GM12878 (cell line): ENCODE measurements around the gene ERO1A. TPM values are rescaled to one million over a fixed set of nuclear protein-coding genes. Genes with fewer than 3 reads are reported as not detected.

Source experiments
- ATAC-seq: fragments of 200-7000 bp; cut with Tn5 transposase; 3 replicates; pipeline ENCODE4 v1.9.1; 2020; ENCODE audit warnings: mild to moderate bottlenecking, moderate library complexity
- BruUV-seq: library from RNA; stranded (reverse); fragments of 400-500 nt; replicated peaks from 2 replicates; lab custom pipeline; 2021; lab: Mats Ljungman, UMichigan
- CTCF ChIA-PET: fragments of 300-600 bp; sonication (Branson Sonifier 250); formaldehyde crosslinking; extraction: SDS; loops from one replicate; lab custom pipeline; 2021; ENCODE audit warnings: inconsistent platforms; lab: Yijun Ruan, JAX
- POLR2A ChIA-PET: fragments of 350-600 bp; formaldehyde crosslinking; extraction: SDS; loops from one replicate; lab custom pipeline; 2021; ENCODE audit warnings: inconsistent platforms; lab: Charles Lee
- RAD21 ChIA-PET: fragments of 300-600 bp; sonication (Branson Sonifier 250); formaldehyde crosslinking; loops from one replicate; lab custom pipeline; 2023; ENCODE audit warnings: antibody characterized with exemption; ENCODE audit not compliant: unreplicated experiment; lab: Charles Lee
- SMC1A ChIA-PET: fragments of 300-600 bp; sonication (Branson Sonifier 250); formaldehyde crosslinking; loops from one replicate; lab custom pipeline; 2023; ENCODE audit not compliant: unreplicated experiment, uncharacterized antibody; lab: Charles Lee
- DNase-seq: peaks from one replicate; pipeline ENCODE4 v3.0.0-alpha.2; 2011; ENCODE audit warnings: low read depth, low spot score
- FAIRE-seq: peaks from 3 replicates; lab custom pipeline; 2011; peaks lifted over from hg19 to GRCh38; lab: Jason Lieb, UNC
- H2AFZ ChIP-seq: 2 replicates; pipeline ENCODE4 v1.6.0; 2011; ENCODE audit warnings: low read depth, low read length, control low read depth; ENCODE audit not compliant: control insufficient read depth
- H3K27ac ChIP-seq: 2 replicates; pipeline ENCODE4 v1.5.1; 2011; ENCODE audit warnings: control low read depth; ENCODE audit not compliant: control insufficient read depth, insufficient read depth
- H3K27me3 ChIP-seq, 2 experiments: replicated peaks in 1 of 2; 2 replicates each; pipeline versions ENCODE4 v1.6.0 to v1.6.1; 2011; ENCODE audit warnings: low read length in 1 of 2; ENCODE audit not compliant: control insufficient read depth in 2 of 2, insufficient read depth in 2 of 2
- H3K36me3 ChIP-seq, 2 experiments: 2 replicates each; pipeline ENCODE4 v1.5.1; 2011; ENCODE audit warnings: low read length in 1 of 2; ENCODE audit not compliant: control insufficient read depth in 2 of 2, insufficient read depth in 2 of 2
- H3K4me1 ChIP-seq: 2 replicates; pipeline ENCODE4 v1.6.1; 2011; ENCODE audit warnings: mild to moderate bottlenecking, low read length, moderate library complexity, mixed read lengths; ENCODE audit not compliant: control insufficient read depth, insufficient read depth
- H3K4me2 ChIP-seq: 2 replicates; pipeline ENCODE4 v1.6.0; 2011; ENCODE audit warnings: control low read depth; ENCODE audit not compliant: control insufficient read depth, insufficient read depth
- H3K4me3 ChIP-seq: fragments of 200-600 bp; sonication (generic); 2 replicates; pipeline ENCODE4 v1.5.1; 2016
- H3K79me2 ChIP-seq: 2 replicates; pipeline ENCODE4 v1.6.0; 2011; ENCODE audit warnings: low read length; ENCODE audit not compliant: control insufficient read depth, insufficient read depth
- H3K9ac ChIP-seq: 2 replicates; pipeline ENCODE4 v1.8.0; 2011; ENCODE audit warnings: low read length, control low read depth, mixed read lengths; ENCODE audit not compliant: control insufficient read depth, insufficient read depth
- H3K9me3 ChIP-seq: replicated peaks from 3 replicates; pipeline ENCODE4 v1.5.1; 2011; ENCODE audit warnings: mild to moderate bottlenecking, low read length; ENCODE audit not compliant: control insufficient read depth, insufficient read depth
- H4K20me1 ChIP-seq: 2 replicates; pipeline ENCODE4 v1.6.0; 2011; ENCODE audit not compliant: control insufficient read depth, insufficient read depth
- ASH2L ChIP-seq: fragments of 300-600, 200-600 bp; sonication (generic); IDR thresholded peaks from 2 replicates; pipeline ENCODE4 v1.6.1; 2017; ENCODE audit warnings: low read depth, mild to moderate bottlenecking, borderline replicate concordance
- CEBPZ ChIP-seq: fragments of 150-350 bp; IDR thresholded peaks from 2 replicates; pipeline ENCODE4 v1.6.1; 2016; ENCODE audit warnings: low read depth, low read length
- CHD2 ChIP-seq: IDR thresholded peaks from 2 replicates; pipeline ENCODE4 v1.6.1; 2011; ENCODE audit warnings: low read depth, low read length, improper control_type of control experiment, borderline replicate concordance
- EZH2 ChIP-seq: IDR thresholded peaks from 2 replicates; pipeline ENCODE4 v1.6.1; 2012; ENCODE audit warnings: low read depth, mild to moderate bottlenecking, control low read depth, inconsistent platforms, low read length, borderline replicate concordance; ENCODE audit not compliant: control insufficient read depth
- HDAC6 ChIP-seq: fragments of 200-600 bp; sonication (generic); IDR thresholded peaks from one replicate; pipeline ENCODE4 v1.8.0; 2017; ENCODE audit warnings: antibody characterized with exemption; ENCODE audit not compliant: unreplicated experiment
- KDM1A ChIP-seq: fragments of 200-600 bp; sonication (generic); IDR thresholded peaks from 2 replicates; pipeline ENCODE4 v1.6.1; 2016; ENCODE audit warnings: borderline replicate concordance
- MTA3 ChIP-seq: IDR thresholded peaks from 2 replicates; pipeline ENCODE4 v1.6.1; 2012; ENCODE audit warnings: low read length, inconsistent platforms, borderline replicate concordance
- PML ChIP-seq: IDR thresholded peaks from 2 replicates; pipeline ENCODE4 v1.6.1; 2012; ENCODE audit warnings: low read length, inconsistent platforms
- PRDM15 ChIP-seq: fragments of 450-650 bp; formaldehyde crosslinking; IDR thresholded peaks from 2 replicates; pipeline ENCODE4 v1.4.0; 2020; ENCODE audit warnings: mild to moderate bottlenecking, moderate library complexity
- RCOR1 ChIP-seq: conservative IDR thresholded peaks from 2 replicates; pipeline ENCODE4 v1.6.1; 2012; ENCODE audit warnings: low read depth, low read length, improper control_type of control experiment
- SMAD1 ChIP-seq: fragments of 450-650 bp; IDR thresholded peaks from 2 replicates; pipeline ENCODE4 v1.6.1; 2018; ENCODE audit warnings: mild to moderate bottlenecking, low read depth; ENCODE audit not compliant: partially characterized antibody
- SMARCA5 ChIP-seq: fragments of 450-650 bp; IDR thresholded peaks from 2 replicates; pipeline ENCODE4 v1.6.1; 2017; ENCODE audit warnings: mild to moderate bottlenecking
- ZNF24 ChIP-seq: fragments of 450-650 bp; IDR thresholded peaks from 2 replicates; pipeline ENCODE4 v1.6.1; 2017; ENCODE audit warnings: antibody characterized with exemption, mild to moderate bottlenecking
- WGBS: methylation state at CpG from one replicate; pipeline ENCODE4 v1.1.6; 2016; ENCODE audit warnings: low lambda C conversion rate; ENCODE audit not compliant: insufficient replicate concordance, insufficient coverage; ENCODE audit errors: missing lambda C conversion rate; 5-methylcytosine and 5-hydroxymethylcytosine counted together
- in situ Hi-C: fragments of 300-500 bp; cut with MboI; formaldehyde crosslinking; loops from 9 replicates; pipeline ENCODE4 v1.14.3; 2018; ENCODE audit warnings: mixed read lengths
- intact Hi-C: fragments of 100-400 bp; cut with micrococcal nuclease; formaldehyde crosslinking; loops from one replicate; pipeline ENCODE4 v1.14.2; 2022; ENCODE audit not compliant: unreplicated experiment
- polyA plus RNA-seq, 11 experiments: library from polyadenylated mRNA; depleted of rRNA in 4 of 11; unstranded in 6 of 11; stranded (reverse) in 5 of 11; fragments of >200 nt; fragmentation: Nextera tagmentation in 4 of 11; fragmentation: Illumina TruSeq in 1 of 11; extraction: Ambion mirVana in 4 of 11; extraction: Trizol in 1 of 11; gene quantifications; 1 replicate in 1 of 11; 2 replicates in 10 of 11; pipeline versions ENCODE4 v1.2.1 to v1.2.3, GENCODE V29; 2011 to 2016; ENCODE audit warnings: inconsistent platforms in 2 of 11, missing spikeins in 2 of 11, low read depth in 1 of 11
- total RNA-seq, 4 experiments: library from RNA; depleted of rRNA in 3 of 4; stranded (reverse); fragments of >200 nt in 3 of 4; fragmentation: Illumina TruSeq in 1 of 4; extraction: Trizol in 1 of 4; gene quantifications; 2 replicates each; pipeline versions ENCODE4 v1.2.1 to v1.2.3, GENCODE V29; 2013 to 2021

The ERO1A gene
- total and polyA plus RNA-seq, 10 of the 15 experiments (the other 5 are each of a cell fraction or from before 2014, with no cell fraction given), result 17.5 to 93.1 (median 48.5) TPM

- intact Hi-C loops, result loop anchor here (5.0 to 10.0 kb wide), 2 partner anchors 94 to 148 kb away; no protein-coding TSS in a partner anchor
- POLR2A ChIA-PET, result no interaction called here
- Histone ChIP-seq H3K36me3 (peaks cover 0 to 4% of the 10 kb centered on the region in 2 experiments; a peak in 2 of 4 replicates), H3K27ac (no peak overlapping the region), H3K4me3 (peak overlapping the region; percentile 85; the same call in 1 of the 2 replicates), H3K27me3 (no peaks in the 10 kb centered on the region), H3K4me1 (0 out of 2 replicates have a peak, but pooled peaks cover 3% of the 10 kb centered on the region), H4K20me1 (peaks cover 7% of the 10 kb centered on the region), H3K4me2 (peak overlapping the region; percentile 77), H3K9me3 (no peaks in the 10 kb centered on the region), H3K79me2 (peaks cover 76% of the 10 kb centered on the region), H2AFZ (no peak overlapping the region), H3K9ac (peak overlapping the region; percentile 37; the same call in 1 of the 2 replicates)
- DNase-seq (no peak), FAIRE-seq (no peak), ATAC-seq (no peak)
- in situ Hi-C loops, result no loop called here
- SMC1A ChIA-PET, result interaction anchor here (1.2 kb wide), 1 partner anchor 13 kb away, joined by 4 read pairs; no protein-coding TSS in a partner anchor
- BruUV-seq, result no TSS peak
- CTCF ChIA-PET, result interaction anchor here (1.3 kb wide), 1 partner anchor 13 kb away, joined by 4 read pairs; no protein-coding TSS in a partner anchor
- WGBS, result 76% methylated on average over 3 of the region's 3 CpGs
- RAD21 ChIA-PET, result interaction anchor here (1.0 kb wide), 1 partner anchor 49 kb away, joined by 3 read pairs; no protein-coding TSS in a partner anchor
- TF ChIP-seq ASH2L (no peak), SMARCA5 (no peak), PML (no peak), RCOR1 (no peak), CHD2 (no peak), SMAD1 (no peak), MTA3 (no peak), CEBPZ (no peak), EZH2 (no peak), KDM1A (no peak), PRDM15 (CRISPR knock-in tag) (no peak), ZNF24 (no peak), HDAC6 (no peak)
These were observed 2.3 kb downstream of the ERO1A start for GRCh38 chr14:52693036-52693435.
